Tibial artery (tissue), 4 donors: ENCODE measurements around the gene NBEA.

Experiments
- DNase-seq, 2 donors: peaks; one replicate each; pipeline ENCODE4 v3.0.0-alpha.2; 2019
- H3K27ac ChIP-seq, 2 donors: fragments of 200-600 bp; sonication (generic) in 1 of 2; 1 replicate in 1 of 2; 2 replicates in 1 of 2; pipeline ENCODE4 v1.5.1; 2018 to 2019; ENCODE audit warnings: mild to moderate bottlenecking in 1 of 2
- H3K27me3 ChIP-seq, 2 donors: fragments of 200-600 bp; sonication (generic) in 1 of 2; one replicate each; pipeline versions ENCODE4 v1.5.1 to v1.6.0; 2016 to 2019
- H3K36me3 ChIP-seq, 3 donors: fragments of 200-600 bp; sonication (generic) in 2 of 3; one replicate each; pipeline ENCODE4 v1.5.1; 2016 to 2019; ENCODE audit warnings: mild to moderate bottlenecking in 2 of 3
- H3K4me1 ChIP-seq, 4 donors: fragments of 200-600 bp; sonication (generic) in 2 of 4; 1 replicate in 3 of 4; 2 replicates in 1 of 4; pipeline ENCODE4 v1.5.1; 2016 to 2019
- H3K4me3 ChIP-seq, 2 donors: fragments of 200-600 bp; sonication (generic) in 1 of 2; 1 replicate in 1 of 2; 2 replicates in 1 of 2; pipeline ENCODE4 v1.5.1; 2018 to 2019; ENCODE audit warnings: mild to moderate bottlenecking in 2 of 2
- H3K9me3 ChIP-seq, 3 donors: fragments of 200-600 bp; sonication (generic) in 1 of 3; one replicate each; pipeline ENCODE4 v1.5.1; 2016 to 2019
- CTCF ChIP-seq, 2 experiments: fragments of 200-600 bp in 1 of 2; fragments of 450-650 bp in 1 of 2; IDR thresholded peaks; one replicate each; pipeline ENCODE4 v1.5.1; 2017 to 2019; ENCODE audit warnings: antibody characterized with exemption in 2 of 2, mild to moderate bottlenecking in 1 of 2, moderate library complexity in 1 of 2
- intact Hi-C: fragments of 100-400 bp; cut with DNase I; formaldehyde crosslinking; loops from one replicate; pipeline ENCODE4 v1.15.0; 2023; ENCODE audit warnings: low total_unique reads

The NBEA gene

DNA sequence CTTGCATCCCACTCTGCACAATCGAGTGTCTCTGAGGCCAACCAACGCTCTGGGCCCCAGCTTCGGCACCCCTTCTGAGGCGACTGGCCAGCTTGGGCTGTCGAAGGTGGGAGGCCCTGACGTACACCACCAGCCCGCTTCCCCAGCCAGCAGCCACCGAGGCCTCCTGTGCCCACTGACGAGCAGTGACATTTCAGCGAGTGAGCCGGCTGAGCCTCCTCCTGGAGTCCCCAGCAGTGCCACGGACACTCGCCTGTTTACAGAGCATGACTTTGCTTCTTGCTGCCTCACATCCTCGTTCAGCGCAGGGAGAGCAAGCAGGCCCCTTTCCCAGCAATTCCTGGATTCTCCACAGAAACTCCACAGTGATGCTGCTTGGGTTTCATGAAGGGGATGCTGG lies 774.7 kb downstream of the NBEA start:
- H3K27ac ChIP-seq, result no peak overlapping the region

DNA sequence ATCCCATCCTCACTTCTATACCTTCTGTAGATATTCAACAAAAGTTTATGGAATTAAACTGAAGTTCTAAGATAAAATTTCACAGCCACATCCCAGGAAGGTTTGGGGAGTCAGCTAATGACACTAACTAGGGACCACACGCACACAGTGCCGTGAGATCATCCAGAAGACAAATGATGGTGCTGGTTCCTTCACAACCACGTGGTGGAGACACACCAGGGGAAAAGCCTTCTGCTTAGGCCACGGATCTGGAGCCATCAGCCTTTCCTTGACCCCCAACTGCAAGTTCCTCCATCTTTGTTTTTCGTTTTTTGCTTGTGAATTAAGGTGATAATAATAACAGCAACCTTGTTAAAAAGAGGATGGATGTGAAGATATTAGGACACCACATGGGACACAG lies 776.0 kb downstream of the NBEA start:
- Histone ChIP-seq H3K4me3 (no peak overlapping the region), H3K9me3 (no peaks in the 10 kb centered on the region), H3K4me1 (peaks cover 0 to 7% (median 5%) of the 10 kb centered on the region in 4 donors), H3K27me3 (no peaks in the 10 kb centered on the region), H3K36me3 (no peaks in the 10 kb centered on the region), H3K27ac (no peak overlapping the region)
- intact Hi-C loops, result no loop called here
- DNase-seq, result no peak
- TF ChIP-seq CTCF (IDR thresholded peaks at IDR 0.05), result no peak

More for the DNA sequence above, 774.7 kb downstream of the NBEA start:
- Histone ChIP-seq H3K4me1 (peaks cover 0 to 7% (median 4%) of the 10 kb centered on the region in 4 donors), H3K9me3 (no peaks in the 10 kb centered on the region), H3K27me3 (no peaks in the 10 kb centered on the region), H3K36me3 (no peaks in the 10 kb centered on the region), H3K4me3 (no peak overlapping the region)
- no peak for TF ChIP-seq CTCF (IDR thresholded peaks at IDR 0.05)
- no peak for DNase-seq
- intact Hi-C loops, result no loop called here

DNA sequence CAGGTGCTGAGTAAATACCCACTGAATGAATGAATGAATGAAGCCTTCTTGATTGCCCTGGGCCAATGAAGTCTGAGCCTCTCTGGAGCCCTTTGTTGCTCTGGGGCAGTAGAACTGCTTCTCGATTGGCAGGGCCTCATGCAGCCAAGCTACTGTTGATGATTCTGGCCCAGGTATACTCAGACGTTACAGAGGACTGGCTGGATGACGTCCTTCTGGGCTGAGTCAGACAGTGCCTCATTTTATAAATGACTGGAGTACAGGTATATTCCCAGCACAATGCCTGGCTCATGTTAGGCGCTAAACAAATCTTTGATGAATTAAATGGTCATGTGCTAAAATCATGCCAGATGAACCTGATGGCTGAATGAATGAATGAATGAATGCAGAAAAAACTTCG lies 778.2 kb downstream of the NBEA start:
- Histone ChIP-seq H3K27ac (no peak overlapping the region), H3K9me3 (no peaks in the 10 kb centered on the region), H3K27me3 (no peaks in the 10 kb centered on the region), H3K36me3 (no peaks in the 10 kb centered on the region), H3K4me3 (no peak overlapping the region), H3K4me1 (peaks cover 0 to 23% (median 7%) of the 10 kb centered on the region in 4 donors)
- intact Hi-C loops, result no loop called here
- DNase-seq, result no peak
- no peak for TF ChIP-seq CTCF (IDR thresholded peaks at IDR 0.05)

- no peak for DNase-seq
- Histone ChIP-seq H3K36me3 (no peaks in the 10 kb centered on the region), H3K9me3 (no peaks in the 10 kb centered on the region), H3K27ac (no peak overlapping the region), H3K27me3 (no peaks in the 10 kb centered on the region), H3K4me3 (peak overlapping the region; percentile 18 to 24), H3K4me1 (peaks cover 0 to 23% (median 7%) of the 10 kb centered on the region in 4 donors)
- peak; percentile 71 to 85 for TF ChIP-seq CTCF (IDR thresholded peaks at IDR 0.05)
- intact Hi-C loops, result no loop called here
Measured at GRCh38 chr13:35720690-35721554, 778.9 kb downstream of the NBEA start.
